Type B pancreatic cell (in vitro differentiated cells): ENCODE data around the gene MNX1. TPM values are rescaled to one million over a fixed set of nuclear protein-coding genes. Genes with fewer than 3 reads are reported as not detected.
A peak's percentile ranks its signal among the peaks of the same experiment; 100 is the strongest.

Experiments
- DNase-seq: peaks from one replicate; pipeline ENCODE4 v3.0.0; 2021; ENCODE audit warnings: mixed read lengths; ENCODE audit not compliant: unreplicated experiment; ENCODE audit errors: extremely low spot score
- H3K27ac Mint-ChIP-seq: 2 replicates; pipeline ENCODE4 v1.8.0; 2021; ENCODE audit warnings: mild to moderate bottlenecking, mixed read lengths
- H3K27me3 Mint-ChIP-seq: 2 replicates; pipeline ENCODE4 v1.8.0; 2021; ENCODE audit warnings: mixed read lengths
- H3K36me3 Mint-ChIP-seq: 2 replicates; pipeline ENCODE4 v1.8.0; 2021; ENCODE audit warnings: mixed read lengths
- H3K4me1 Mint-ChIP-seq: one replicate; pipeline ENCODE4 v1.8.0; 2021; ENCODE audit warnings: mixed read lengths; ENCODE audit not compliant: unreplicated experiment
- H3K4me3 Mint-ChIP-seq: 2 replicates; pipeline ENCODE4 v1.8.0; 2021; ENCODE audit warnings: mild to moderate bottlenecking, mixed read lengths
- H3K9me3 Mint-ChIP-seq: 2 replicates; pipeline ENCODE4 v1.8.0; 2021; ENCODE audit warnings: mixed read lengths
- CTCF ChIP-seq: fragments of 200-600 bp; sonication (generic); conservative IDR thresholded peaks from 2 replicates; pipeline ENCODE4 v1.5.0; 2021; ENCODE audit warnings: antibody characterized with exemption, mild to moderate bottlenecking
- total RNA-seq: library from RNA; stranded (reverse); gene quantifications from 2 replicates; pipeline ENCODE4 v1.2.1, GENCODE V29; 2021; ENCODE audit warnings: low replicate concordance

MNX1 gene
- total RNA-seq, 1 donor from 2014 or later: 14.9 TPM

GRCh38 chr7:157023589-157023905, 13.1 kb upstream of the MNX1 start:
- no peaks in the 10 kb centered on the region for H3K9me3 Mint-ChIP-seq
- peaks cover 6% of the 10 kb centered on the region for H3K4me1 Mint-ChIP-seq
- no peak overlapping the region for H3K4me3 Mint-ChIP-seq
- peaks cover 87% of the 10 kb centered on the region for H3K27me3 Mint-ChIP-seq
- TF ChIP-seq CTCF: no peak
- no peaks in the 10 kb centered on the region for H3K36me3 Mint-ChIP-seq
- no peak for DNase-seq
- H3K27ac Mint-ChIP-seq: no peak overlapping the region

DNA sequence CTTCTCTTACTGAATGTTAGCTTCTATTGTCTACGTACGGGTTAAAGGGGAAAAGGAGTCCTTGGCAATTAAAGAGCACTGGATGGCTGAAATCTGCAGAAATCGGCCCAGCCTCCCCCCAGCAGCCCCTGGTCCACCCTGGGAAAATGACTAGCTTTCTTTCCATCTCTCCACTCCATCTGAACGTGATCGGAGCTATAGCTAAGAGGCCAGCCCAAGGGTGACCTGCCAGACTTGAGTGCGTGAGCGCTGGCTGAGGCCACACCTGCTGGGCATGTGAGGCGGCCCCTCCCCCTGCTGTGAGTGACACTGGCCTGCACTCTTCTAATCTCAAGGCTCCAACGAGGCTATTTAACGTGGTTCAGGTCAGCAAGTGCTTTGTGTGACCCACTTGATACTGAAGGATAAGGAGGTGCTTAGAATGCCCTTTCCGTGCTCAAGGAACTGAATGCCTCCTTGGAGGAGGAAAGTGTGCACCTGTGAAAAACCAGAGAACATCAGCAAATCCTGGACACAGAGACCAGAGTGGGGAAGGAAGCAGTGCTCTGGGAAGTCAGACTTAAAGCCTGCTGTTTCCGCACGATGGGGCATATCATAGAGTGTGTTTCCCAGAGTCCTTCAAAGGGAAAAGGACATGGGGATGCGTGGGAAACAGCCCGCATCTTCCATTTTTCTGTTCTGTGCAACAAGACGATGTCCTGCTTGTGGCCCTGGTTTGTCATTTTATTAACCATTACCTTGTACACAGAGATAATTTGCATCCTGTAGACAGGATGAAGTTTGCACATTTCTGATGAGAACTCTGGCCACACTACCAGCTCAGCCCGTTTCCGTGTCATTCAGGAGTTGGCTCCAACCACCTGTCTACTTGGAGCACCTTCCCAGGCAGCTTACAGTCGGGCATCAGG, 12.5 kb upstream of the MNX1 start:
- Mint-ChIP-seq H3K36me3 (no peaks in the 10 kb centered on the region), H3K27ac (no peak overlapping the region), H3K9me3 (no peaks in the 10 kb centered on the region), H3K4me1 (peaks cover 6% of the 10 kb centered on the region), H3K4me3 (peak overlapping the region; percentile 67), H3K27me3 (peaks cover 83% of the 10 kb centered on the region)
- TF ChIP-seq CTCF: no peak
- no peak for DNase-seq

GRCh38 chr7:157021871-157022680, 11.6 kb upstream of the MNX1 start:
- H3K4me3 Mint-ChIP-seq: peak overlapping the region; percentile 67

DNA sequence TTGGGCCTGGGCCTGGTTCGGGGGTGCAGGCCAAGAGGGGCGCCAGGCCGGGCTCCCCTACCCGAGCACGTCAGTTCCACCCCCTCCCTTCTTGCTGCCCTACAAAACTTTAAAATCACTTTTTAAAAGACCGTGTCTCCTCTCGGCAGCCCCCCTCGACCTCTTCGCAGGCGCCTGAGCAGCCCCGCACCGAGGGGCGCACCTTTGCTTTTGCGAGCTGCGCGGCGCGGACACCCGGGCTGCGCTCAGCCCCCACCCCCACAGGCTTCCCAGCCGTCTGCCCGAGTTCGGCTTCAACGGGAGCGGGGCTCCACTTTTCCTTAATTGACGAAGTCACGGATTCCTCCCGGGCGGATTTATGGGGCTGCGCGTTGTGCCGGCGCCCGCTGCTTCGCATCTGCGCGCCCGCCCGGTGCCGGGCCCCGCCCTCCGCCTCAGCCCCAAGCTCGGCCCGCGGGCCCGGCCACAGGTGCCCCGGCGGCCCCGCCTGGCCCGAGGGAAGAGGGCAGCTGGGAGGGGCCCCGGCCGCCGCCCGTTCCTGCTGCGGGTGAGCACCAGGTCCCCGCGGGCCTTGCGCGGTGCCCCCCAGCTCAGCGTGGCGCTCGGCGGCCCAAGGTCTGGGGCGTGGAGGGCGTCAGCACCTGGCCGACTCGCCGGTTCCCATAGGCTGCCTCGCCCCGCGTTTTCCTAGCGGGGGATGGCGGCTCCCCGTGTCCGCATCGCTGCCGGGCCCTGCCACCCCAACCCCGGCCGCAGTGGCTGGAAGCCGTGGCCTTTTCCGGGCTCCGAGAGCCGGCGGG, 10.8 kb upstream of the MNX1 start:
- H3K27me3 Mint-ChIP-seq: peaks cover 83% of the 10 kb centered on the region
- H3K4me1 Mint-ChIP-seq: peaks cover 6% of the 10 kb centered on the region
- no peaks in the 10 kb centered on the region for H3K9me3 Mint-ChIP-seq
- no peak for TF ChIP-seq CTCF
- no peak overlapping the region for H3K27ac Mint-ChIP-seq
- DNase-seq: no peak
- H3K4me3 Mint-ChIP-seq: peak overlapping the region; percentile 45
- no peaks in the 10 kb centered on the region for H3K36me3 Mint-ChIP-seq

More at GRCh38 chr7:157021871-157022680, 11.6 kb upstream of the MNX1 start:
- no peak for DNase-seq
- no peaks in the 10 kb centered on the region for H3K9me3 Mint-ChIP-seq
- no peaks in the 10 kb centered on the region for H3K36me3 Mint-ChIP-seq
- peaks cover 83% of the 10 kb centered on the region for H3K27me3 Mint-ChIP-seq
- no peak for TF ChIP-seq CTCF
- peaks cover 6% of the 10 kb centered on the region for H3K4me1 Mint-ChIP-seq
- H3K27ac Mint-ChIP-seq: no peak overlapping the region

DNA sequence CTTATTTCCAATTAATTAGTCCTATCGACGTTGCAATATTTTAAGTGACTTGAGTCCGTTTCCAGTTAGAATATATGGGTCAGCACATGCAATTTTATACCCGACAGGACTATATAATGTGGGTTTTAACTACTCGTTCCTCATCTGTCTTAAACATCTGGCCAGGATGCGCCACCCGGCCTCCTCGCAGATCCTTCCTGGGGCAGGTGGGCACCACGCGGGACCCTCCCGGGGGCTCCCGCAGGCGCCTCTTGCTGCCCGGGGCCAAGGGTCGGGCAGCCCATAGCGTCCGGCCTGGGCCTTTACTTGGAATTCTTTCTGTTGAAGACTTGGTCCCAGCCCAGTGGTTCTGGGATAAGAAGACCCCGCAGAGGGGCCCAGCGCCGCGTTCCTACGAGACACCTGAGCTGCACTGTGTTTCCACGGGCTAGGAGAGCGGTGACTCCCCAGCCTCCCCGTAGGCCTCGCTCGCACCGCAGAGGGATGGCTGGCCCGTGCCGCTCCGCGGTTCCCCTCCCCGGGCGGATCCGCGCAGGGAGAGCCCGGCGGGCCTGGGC, 10.1 kb upstream of the MNX1 start:
- no peaks in the 10 kb centered on the region for H3K36me3 Mint-ChIP-seq

More for the DNA sequence above, 10.1 kb upstream of the MNX1 start:
- Mint-ChIP-seq H3K27ac (no peak overlapping the region), H3K4me1 (peaks cover 6% of the 10 kb centered on the region), H3K27me3 (peaks cover 83% of the 10 kb centered on the region), H3K9me3 (no peaks in the 10 kb centered on the region), H3K4me3 (peak overlapping the region; percentile 4)
- no peak for DNase-seq
- TF ChIP-seq CTCF: no peak
